Measurements from ENCODE around the gene UCN2. TPM values are rescaled to one million over a fixed set of nuclear protein-coding genes. Genes with fewer than 3 reads are reported as not detected.

The UCN2 gene
- total RNA-seq, 1 donor = 6.0 TPM

DNA sequence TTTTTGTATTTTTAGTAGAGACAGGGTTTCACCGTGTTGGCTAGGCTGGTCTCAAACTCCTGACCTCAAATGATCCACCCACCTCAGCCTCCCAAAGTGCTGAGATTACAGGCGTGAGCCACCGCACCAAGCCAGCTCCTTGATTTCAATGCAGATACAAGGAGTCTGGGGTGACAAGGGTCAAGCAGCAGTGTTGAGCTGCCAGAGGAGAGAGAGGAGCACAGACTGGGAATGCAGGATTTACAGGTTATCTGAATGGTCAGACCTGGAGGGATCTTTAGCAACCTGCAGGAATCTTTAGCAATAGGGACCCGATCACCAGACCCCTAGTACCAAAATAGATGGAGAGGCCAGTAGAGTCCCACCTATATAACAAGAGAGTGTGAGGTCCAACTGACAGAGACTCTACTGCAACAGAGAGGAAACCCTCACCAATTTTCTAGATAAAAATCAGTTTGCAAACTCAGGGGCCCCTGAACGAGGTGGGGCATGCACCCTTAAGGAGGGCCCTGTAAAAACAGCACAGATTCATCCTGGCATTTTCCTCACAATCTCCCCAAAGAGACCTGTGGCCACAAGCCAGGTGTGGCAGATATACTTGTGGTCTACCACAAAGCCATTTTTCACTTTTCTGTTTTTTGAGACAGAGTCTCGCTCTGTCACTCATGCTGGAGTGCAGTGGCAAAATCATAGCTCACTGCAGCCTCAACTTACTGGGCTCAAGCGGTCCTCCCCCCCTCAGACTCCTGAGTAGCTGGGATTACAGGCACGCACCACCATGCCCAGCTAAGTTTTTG is 49.0 kb downstream of the UCN2 start:
- H3K4me3 ChIP-seq (ENCODE audit: low read depth, low read length) = no peak overlapping the region
- no peak for DNase-seq (ENCODE audit: low read depth)
- TF ChIP-seq, protein P1, sequence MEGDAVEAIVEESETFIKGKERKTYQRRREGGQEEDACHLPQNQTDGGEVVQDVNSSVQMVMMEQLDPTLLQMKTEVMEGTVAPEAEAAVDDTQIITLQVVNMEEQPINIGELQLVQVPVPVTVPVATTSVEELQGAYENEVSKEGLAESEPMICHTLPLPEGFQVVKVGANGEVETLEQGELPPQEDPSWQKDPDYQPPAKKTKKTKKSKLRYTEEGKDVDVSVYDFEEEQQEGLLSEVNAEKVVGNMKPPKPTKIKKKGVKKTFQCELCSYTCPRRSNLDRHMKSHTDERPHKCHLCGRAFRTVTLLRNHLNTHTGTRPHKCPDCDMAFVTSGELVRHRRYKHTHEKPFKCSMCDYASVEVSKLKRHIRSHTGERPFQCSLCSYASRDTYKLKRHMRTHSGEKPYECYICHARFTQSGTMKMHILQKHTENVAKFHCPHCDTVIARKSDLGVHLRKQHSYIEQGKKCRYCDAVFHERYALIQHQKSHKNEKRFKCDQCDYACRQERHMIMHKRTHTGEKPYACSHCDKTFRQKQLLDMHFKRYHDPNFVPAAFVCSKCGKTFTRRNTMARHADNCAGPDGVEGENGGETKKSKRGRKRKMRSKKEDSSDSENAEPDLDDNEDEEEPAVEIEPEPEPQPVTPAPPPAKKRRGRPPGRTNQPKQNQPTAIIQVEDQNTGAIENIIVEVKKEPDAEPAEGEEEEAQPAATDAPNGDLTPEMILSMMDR (IDR thresholded peaks at IDR 0.05; ENCODE audit: insufficient read depth, low read depth, low read length) = no peak

Small RNA genes within 50 kb of the gene (small RNA-seq; reads per million reads assigned to genes)
- not detected for gene MIR6823

Other genes with a start within 250 kb of the UCN2 start
- gene SPINK8, start 230.1 kb downstream of the UCN2 start, total RNA-seq = not detected in 2 replicates
- not detected in 2 replicates for gene FBXW12, start 191.6 kb downstream of the UCN2 start, total RNA-seq
- 26.1 and 35.0 TPM in 2 replicates for gene PLXNB1, start 133.7 kb downstream of the UCN2 start, total RNA-seq
- 15.5 and 21.2 TPM in 2 replicates for gene CCDC51, start 123.7 kb downstream of the UCN2 start, total RNA-seq
- gene TMA7, start 123.5 kb downstream of the UCN2 start, total RNA-seq = 186 and 216 TPM in 2 replicates
- 5.5 and 7.8 TPM in 2 replicates for gene ATRIP, start 117.0 kb downstream of the UCN2 start, total RNA-seq
- 113 and 121 TPM in 2 replicates for gene SHISA5, start 59.6 kb downstream of the UCN2 start, total RNA-seq
- 18.1 and 22.5 TPM in 2 replicates for gene PFKFB4, start 7.0 kb downstream of the UCN2 start, total RNA-seq
- gene COL7A1, start 31.5 kb upstream of the UCN2 start, total RNA-seq = 79.0 and 140 TPM in 2 replicates
- gene UQCRC1, start 45.9 kb upstream of the UCN2 start, total RNA-seq = 405 and 418 TPM in 2 replicates
- not detected in 2 replicates for gene TMEM89, start 58.0 kb upstream of the UCN2 start, total RNA-seq
- gene SLC26A6, start 71.7 kb upstream of the UCN2 start, total RNA-seq = 34.8 and 45.8 TPM in 2 replicates
- gene CELSR3, start 99.1 kb upstream of the UCN2 start, total RNA-seq = 1.6 and 1.7 TPM in 2 replicates
- 17.7 and 23.3 TPM in 2 replicates for gene NCKIPSD, start 122.1 kb upstream of the UCN2 start, total RNA-seq
- gene IP6K2, start 153.4 kb upstream of the UCN2 start, total RNA-seq = 46.4 and 55.7 TPM in 2 replicates